ENCODE measurements around the gene CUL3. TPM values are rescaled to one million over a fixed set of nuclear protein-coding genes. Genes with fewer than 3 reads are reported as not detected.

Gene CUL3
- polyA plus RNA-seq, 3 donors: 12.3 to 28.7 (median 12.9) TPM

- H3K27ac ChIP-seq (ENCODE audit: low read depth in 1 of 2, low read length in 2 of 2): no peak overlapping the region
Measured at GRCh38 chr2:224551693-224552092, 33.5 kb downstream of the CUL3 start.

GRCh38 chr2:224546926-224547325, 38.2 kb downstream of the CUL3 start:
- no peak overlapping the region for H3K4me3 Mint-ChIP-seq
- intact Hi-C loops (cut with micrococcal nuclease): no loop called here
- H3K4me3 ChIP-seq (replicated peaks in 1 of 3; ENCODE audit: low read depth in 2 of 3, low read length in 3 of 3): no peak overlapping the region
- no peak overlapping the region for H3K4me2 ChIP-seq (replicated peaks; ENCODE audit: extremely low read depth, low read length, poor library complexity, severe bottlenecking)
- no peaks in the 10 kb centered on the region for H3K9me3 Mint-ChIP-seq
- H3K4me1 ChIP-seq (ENCODE audit: control insufficient read depth in 1 of 2, insufficient read depth in 2 of 2, low read length in 2 of 2): no peaks in the 10 kb centered on the region
- no peak overlapping the region for H3K9ac ChIP-seq (ENCODE audit: insufficient read depth, low read length, poor library complexity, severe bottlenecking)
- H3K27me3 Mint-ChIP-seq (ENCODE audit: low read depth in 3 of 3): peaks cover 0 to 2% (median 0%) of the 10 kb centered on the region in 3 donors
- no peak overlapping the region for H3K27ac Mint-ChIP-seq
- no peaks in the 10 kb centered on the region for H3K27me3 ChIP-seq (ENCODE audit: control insufficient read depth in 2 of 2, insufficient read depth in 2 of 2, low read length in 2 of 2)
- peaks cover 100% of the 10 kb centered on the region for H4K20me1 ChIP-seq (ENCODE audit: insufficient read depth, low read length)
- TF ChIP-seq CTCF (IDR thresholded peaks at IDR 0.05): no peak
- no peak overlapping the region for H2AFZ ChIP-seq (ENCODE audit: insufficient read depth, low read depth, low read length, poor library complexity, severe bottlenecking)
- peaks cover 23 to 48% of the 10 kb centered on the region in 2 donors for H3K36me3 Mint-ChIP-seq
- WGBS (ENCODE audit: insufficient coverage): no CpG with 5 or more reads among the region's 1 CpG
- H3K79me2 ChIP-seq (ENCODE audit: insufficient read depth, low read length): peaks cover 98% of the 10 kb centered on the region
- no peaks in the 10 kb centered on the region for H3K9me3 ChIP-seq (replicated peaks in 1 of 2; ENCODE audit: control insufficient read depth in 1 of 2, insufficient read depth in 1 of 2, low read length in 2 of 2)
- H3K36me3 ChIP-seq (replicated peaks in 1 of 2; ENCODE audit: control insufficient read depth in 1 of 2, insufficient read depth in 2 of 2, low read length in 2 of 2): peaks cover 10 to 34% of the 10 kb centered on the region in 2 donors
- no peak overlapping the region for H3K27ac ChIP-seq (ENCODE audit: low read depth in 1 of 2, low read length in 2 of 2)
- DNase-seq: no peak
- peaks cover 6% of the 10 kb centered on the region for H3K4me1 Mint-ChIP-seq

More at GRCh38 chr2:224551693-224552092, 33.5 kb downstream of the CUL3 start:
- Histone ChIP-seq H4K20me1 (ENCODE audit: insufficient read depth, low read length) (peaks cover 100% of the 10 kb centered on the region), H3K4me1 (ENCODE audit: control insufficient read depth in 1 of 2, insufficient read depth in 2 of 2, low read length in 2 of 2) (no peaks in the 10 kb centered on the region), H3K9ac (ENCODE audit: insufficient read depth, low read length, poor library complexity, severe bottlenecking) (no peak overlapping the region), H3K4me3 (replicated peaks in 1 of 3; ENCODE audit: low read depth in 2 of 3, low read length in 3 of 3) (no peak overlapping the region), H3K27me3 (ENCODE audit: control insufficient read depth in 2 of 2, insufficient read depth in 2 of 2, low read length in 2 of 2) (no peaks in the 10 kb centered on the region), H2AFZ (ENCODE audit: insufficient read depth, low read depth, low read length, poor library complexity, severe bottlenecking) (no peak overlapping the region), H3K79me2 (ENCODE audit: insufficient read depth, low read length) (peaks cover 98% of the 10 kb centered on the region), H3K4me2 (replicated peaks; ENCODE audit: extremely low read depth, low read length, poor library complexity, severe bottlenecking) (no peak overlapping the region), H3K9me3 (replicated peaks in 1 of 2; ENCODE audit: control insufficient read depth in 1 of 2, insufficient read depth in 1 of 2, low read length in 2 of 2) (no peaks in the 10 kb centered on the region), H3K36me3 (replicated peaks in 1 of 2; ENCODE audit: control insufficient read depth in 1 of 2, insufficient read depth in 2 of 2, low read length in 2 of 2) (peaks cover 7 to 48% of the 10 kb centered on the region in 2 donors)
- Mint-ChIP-seq H3K27me3 (ENCODE audit: low read depth in 3 of 3) (no peaks in the 10 kb centered on the region), H3K4me3 (no peak overlapping the region), H3K36me3 (peaks cover 33 to 52% of the 10 kb centered on the region in 2 donors), H3K9me3 (no peaks in the 10 kb centered on the region), H3K4me1 (peaks cover 5% of the 10 kb centered on the region), H3K27ac (no peak overlapping the region)
- DNase-seq: no peak
- TF ChIP-seq CTCF (IDR thresholded peaks at IDR 0.05): no peak
- no CpG with 5 or more reads among the region's 1 CpG for WGBS (ENCODE audit: insufficient coverage)
- intact Hi-C loops (cut with micrococcal nuclease): no loop called here
